Esophagus squamous epithelium (tissue), 5 donors: ENCODE data around the gene PLEKHG2. TPM values are rescaled to one million over a fixed set of nuclear protein-coding genes. Genes with fewer than 3 reads are reported as not detected.
A peak's percentile ranks its signal among the peaks of the same experiment; 100 is the strongest.

Experiments
- DNase-seq: peaks from one replicate; lab custom pipeline; 2025; lab: John Stamatoyannopoulos, UW
- H3K27ac ChIP-seq, 4 donors: fragments of 200-600 bp; sonication (generic); one replicate each; pipeline ENCODE4 v1.5.1; 2016 to 2019; ENCODE audit warnings: mild to moderate bottlenecking in 1 of 4
- H3K27me3 ChIP-seq, 4 donors: fragments of 200-600 bp; sonication (generic); 1 replicate in 3 of 4; 2 replicates in 1 of 4; pipeline versions ENCODE4 v1.5.1 to v1.6.0; 2017 to 2021; ENCODE audit warnings: antibody characterized with exemption in 1 of 4
- H3K36me3 ChIP-seq, 3 donors: fragments of 200-600 bp; sonication (generic); one replicate each; pipeline ENCODE4 v1.5.1; 2016 to 2019
- H3K4me1 ChIP-seq, 3 donors: fragments of 200-600 bp; sonication (generic); one replicate each; pipeline ENCODE4 v1.5.1; 2017 to 2019
- H3K4me3 ChIP-seq, 4 donors: fragments of 200-600 bp; sonication (generic); 1 replicate in 3 of 4; 2 replicates in 1 of 4; pipeline ENCODE4 v1.5.1; 2016 to 2019; ENCODE audit warnings: mild to moderate bottlenecking in 2 of 4, moderate library complexity in 1 of 4
- H3K9me3 ChIP-seq, 3 donors: fragments of 200-600 bp; sonication (generic); one replicate each; pipeline ENCODE4 v1.5.1; 2016 to 2019
- POLR2A ChIP-seq, 4 donors: fragments of 450-650 bp; IDR thresholded peaks; one replicate each; pipeline ENCODE4 v1.6.1; 2017; ENCODE audit warnings: antibody characterized with exemption in 4 of 4, mild to moderate bottlenecking in 4 of 4, moderate library complexity in 3 of 4
- WGBS, 2 donors: methylation state at CpG; one replicate each; pipeline ENCODE4 v1.1.5; 2018; 5-methylcytosine and 5-hydroxymethylcytosine counted together
- intact Hi-C: fragments of 100-400 bp; cut with DNase I; formaldehyde crosslinking; loops from one replicate; pipeline ENCODE4 v1.15.0; 2022
- total RNA-seq, 4 donors: library from RNA; depleted of rRNA; stranded (reverse); fragments of >200 nt; gene quantifications; one replicate each; pipeline ENCODE4 v1.1.0, GENCODE V29; 2016
- TF ChIP-seq, protein P1 (sequence below), 6 experiments: fragments of 450-650 bp in 4 of 6; fragments of 200-600 bp in 2 of 6; sonication (generic) in 2 of 6; IDR thresholded peaks; one replicate each; pipeline ENCODE4 v1.5.1; 2016 to 2019; ENCODE audit warnings: antibody characterized with exemption in 6 of 6, mild to moderate bottlenecking in 4 of 6, moderate library complexity in 4 of 6
- donor health status: DM: yes; HTN: yes; CAD: no.

Gene PLEKHG2
- total RNA-seq, 4 donors from 2014 or later: 4.8 to 9.3 (median 7.6) TPM

DNA sequence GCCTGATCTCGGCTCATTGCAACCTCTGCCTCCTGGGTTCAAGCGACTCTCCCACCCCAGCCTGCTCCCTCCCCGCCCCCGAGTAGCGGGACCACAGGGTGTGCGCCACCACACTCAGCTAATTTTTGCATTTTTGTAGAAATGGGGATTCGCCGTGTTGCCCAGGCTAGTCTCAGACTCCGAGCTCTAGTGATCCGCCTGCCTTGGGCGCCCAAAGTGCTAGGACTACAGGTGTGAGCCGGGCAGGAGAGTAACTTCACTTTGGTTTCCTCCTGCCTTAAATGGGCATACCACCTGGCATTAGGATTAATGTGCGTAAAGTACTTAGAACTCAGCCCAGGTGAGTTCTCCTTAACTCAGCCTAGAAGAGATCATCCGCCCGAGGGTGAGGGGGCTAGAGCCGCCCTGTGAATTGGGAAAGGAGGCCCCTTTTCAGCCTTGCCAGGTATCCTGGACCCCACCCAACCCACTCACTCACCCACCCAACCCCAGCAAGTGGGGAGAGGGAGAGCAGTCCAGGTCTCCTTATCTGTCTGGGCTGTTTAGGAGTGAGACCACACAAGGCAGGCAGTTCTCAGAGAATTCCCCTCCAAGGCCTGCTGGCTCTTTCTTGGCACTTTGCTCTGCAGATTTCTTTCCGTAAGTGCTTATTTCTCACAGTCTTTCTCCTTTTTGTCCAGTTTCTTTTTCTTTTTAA is 7.1 kb upstream of the PLEKHG2 start:
- no peak for TF ChIP-seq POLR2A (IDR thresholded peaks at IDR 0.05)
- TF ChIP-seq, protein P1, sequence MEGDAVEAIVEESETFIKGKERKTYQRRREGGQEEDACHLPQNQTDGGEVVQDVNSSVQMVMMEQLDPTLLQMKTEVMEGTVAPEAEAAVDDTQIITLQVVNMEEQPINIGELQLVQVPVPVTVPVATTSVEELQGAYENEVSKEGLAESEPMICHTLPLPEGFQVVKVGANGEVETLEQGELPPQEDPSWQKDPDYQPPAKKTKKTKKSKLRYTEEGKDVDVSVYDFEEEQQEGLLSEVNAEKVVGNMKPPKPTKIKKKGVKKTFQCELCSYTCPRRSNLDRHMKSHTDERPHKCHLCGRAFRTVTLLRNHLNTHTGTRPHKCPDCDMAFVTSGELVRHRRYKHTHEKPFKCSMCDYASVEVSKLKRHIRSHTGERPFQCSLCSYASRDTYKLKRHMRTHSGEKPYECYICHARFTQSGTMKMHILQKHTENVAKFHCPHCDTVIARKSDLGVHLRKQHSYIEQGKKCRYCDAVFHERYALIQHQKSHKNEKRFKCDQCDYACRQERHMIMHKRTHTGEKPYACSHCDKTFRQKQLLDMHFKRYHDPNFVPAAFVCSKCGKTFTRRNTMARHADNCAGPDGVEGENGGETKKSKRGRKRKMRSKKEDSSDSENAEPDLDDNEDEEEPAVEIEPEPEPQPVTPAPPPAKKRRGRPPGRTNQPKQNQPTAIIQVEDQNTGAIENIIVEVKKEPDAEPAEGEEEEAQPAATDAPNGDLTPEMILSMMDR (IDR thresholded peaks at IDR 0.05): no peak
- 82 to 87% methylated on average over 8 of the region's 17 CpGs for WGBS, 2 donors

DNA sequence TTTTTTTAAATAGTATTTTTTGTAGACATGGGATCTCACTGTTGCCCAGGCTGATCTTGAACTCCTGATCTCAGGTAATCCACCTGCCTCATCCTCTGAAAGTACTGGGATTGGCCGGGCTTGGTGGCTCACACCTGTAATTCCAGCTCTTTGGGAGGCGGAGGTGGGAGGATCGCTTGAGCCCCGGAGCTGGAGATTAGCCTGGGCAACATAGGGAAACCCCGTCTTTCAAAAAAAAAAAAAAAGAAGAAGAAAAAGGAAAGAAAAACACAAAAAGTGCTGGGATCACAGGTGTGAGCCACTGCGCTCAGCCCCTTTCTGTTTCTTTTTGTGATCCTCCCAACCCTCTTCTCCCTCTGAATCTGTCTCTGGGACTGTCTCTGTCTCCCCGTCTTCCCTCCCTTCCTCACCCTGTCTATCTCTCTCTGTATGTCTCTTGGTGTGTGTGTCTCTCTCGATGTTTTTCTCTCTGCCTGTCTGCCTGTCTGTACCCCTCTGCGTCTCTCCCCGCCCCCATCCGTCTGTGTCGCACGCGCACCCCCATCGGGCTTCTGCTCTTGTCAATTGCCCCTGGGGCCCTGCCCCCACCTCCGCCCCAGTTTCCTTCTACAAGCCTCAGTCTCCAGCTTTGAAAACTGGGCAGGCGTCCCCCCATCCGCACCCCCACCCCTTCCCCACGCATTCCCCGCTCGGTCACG is 6.4 kb upstream of the PLEKHG2 start:
- WGBS, 2 donors: 6 to 8% methylated on average over 14 to 22 of the region's 22 CpGs
- peaks cover 11 to 21% (median 19%) of the 10 kb centered on the region in 3 donors for H3K36me3 ChIP-seq
- peak in 1 of 4 donors; percentile 24 for TF ChIP-seq POLR2A (IDR thresholded peaks at IDR 0.05)
- TF ChIP-seq, protein P1 (IDR thresholded peaks at IDR 0.05): no peak
- H3K4me3 ChIP-seq: peak overlapping the region; percentile 76 to 90 (median 79)
- H3K4me1 ChIP-seq: peaks cover 38 to 67% (median 55%) of the 10 kb centered on the region in 3 donors
- H3K9me3 ChIP-seq: no peaks in the 10 kb centered on the region
- intact Hi-C loops: no loop called here
- H3K27ac ChIP-seq: peak overlapping the region; percentile 99
- DNase-seq: peak; percentile 56
- H3K27me3 ChIP-seq: no peaks in the 10 kb centered on the region

More for the DNA sequence above, 7.1 kb upstream of the PLEKHG2 start:
- H3K36me3 ChIP-seq: peaks cover 11 to 21% (median 19%) of the 10 kb centered on the region in 3 donors
- intact Hi-C loops: no loop called here
- H3K4me1 ChIP-seq: peaks cover 37 to 67% (median 55%) of the 10 kb centered on the region in 3 donors
- H3K4me3 ChIP-seq: peak overlapping the region; percentile 76 to 90 (median 79)
- peak overlapping the region; percentile 99 for H3K27ac ChIP-seq
- H3K9me3 ChIP-seq: no peaks in the 10 kb centered on the region
- DNase-seq: no peak
- H3K27me3 ChIP-seq: no peaks in the 10 kb centered on the region

GRCh38 chr19:39406656-39407409 is 5.6 kb upstream of the PLEKHG2 start, which contains the start of gene ZFP36:
TSS of gene ZFP36 (plus strand) at chr19:39406847. CDS start at chr19:39406905, 58 bp downstream.
- Histone ChIP-seq H3K4me1 (peaks cover 37 to 67% (median 52%) of the 10 kb centered on the region in 3 donors), H3K27ac (peak within 1 kb of the TSS; percentile 99), H3K4me3 (peak within 1 kb of the TSS; percentile 76 to 90 (median 79)), H3K27me3 (no peaks in the 10 kb centered on the region), H3K9me3 (no peaks in the 10 kb centered on the region), H3K36me3 (peaks cover 11 to 21% (median 19%) of the 10 kb centered on the region in 3 donors)
- intact Hi-C loops: no loop called here
- DNase-seq: peak; percentile 58
- WGBS, 2 donors: 0 to 4% methylated on average over 5 to 9 of the region's 56 CpGs
- TF ChIP-seq POLR2A (IDR thresholded peaks at IDR 0.05): peak; percentile 66 to 100 (median 90)
- TF ChIP-seq, protein P1 (IDR thresholded peaks at IDR 0.05): peak in 3 of 6 experiments; percentile 11 to 26 (median 18)

GRCh38 chr19:39407410-39407659 is 5.1 kb upstream of the PLEKHG2 start:
- no peaks in the 10 kb centered on the region for H3K27me3 ChIP-seq
- peaks cover 11 to 21% (median 19%) of the 10 kb centered on the region in 3 donors for H3K36me3 ChIP-seq
- no peaks in the 10 kb centered on the region for H3K9me3 ChIP-seq
- WGBS, 2 donors: 0% methylated on average over 2 to 5 of the region's 14 CpGs
- peak overlapping the region; percentile 99 for H3K27ac ChIP-seq
- H3K4me3 ChIP-seq: peak overlapping the region; percentile 76 to 90 (median 79)
- DNase-seq: peak; percentile 39
- peaks cover 32 to 64% (median 47%) of the 10 kb centered on the region in 3 donors for H3K4me1 ChIP-seq
- no peak for TF ChIP-seq POLR2A (IDR thresholded peaks at IDR 0.05)
- TF ChIP-seq, protein P1 (IDR thresholded peaks at IDR 0.05): no peak
- intact Hi-C loops: no loop called here
